ENCODE results near the gene GINS2.

- TF ChIP-seq CTCF (IDR thresholded peaks at IDR 0.05) (no peak), POLR2A (IDR thresholded peaks at IDR 0.05) (no peak)
Observed at GRCh38 chr16:85673529-85674417, 15.0 kb downstream of the GINS2 start.

Measured in thyroid gland (tissue), 4 donors.